ENCODE results near the gene SLC26A9.
"Not testable (repeated sequence)": the region's sequence is repeated elsewhere in the genome, so short reads cannot be mapped to it uniquely, and the experiment has no call there.

Gene SLC26A9

DNA sequence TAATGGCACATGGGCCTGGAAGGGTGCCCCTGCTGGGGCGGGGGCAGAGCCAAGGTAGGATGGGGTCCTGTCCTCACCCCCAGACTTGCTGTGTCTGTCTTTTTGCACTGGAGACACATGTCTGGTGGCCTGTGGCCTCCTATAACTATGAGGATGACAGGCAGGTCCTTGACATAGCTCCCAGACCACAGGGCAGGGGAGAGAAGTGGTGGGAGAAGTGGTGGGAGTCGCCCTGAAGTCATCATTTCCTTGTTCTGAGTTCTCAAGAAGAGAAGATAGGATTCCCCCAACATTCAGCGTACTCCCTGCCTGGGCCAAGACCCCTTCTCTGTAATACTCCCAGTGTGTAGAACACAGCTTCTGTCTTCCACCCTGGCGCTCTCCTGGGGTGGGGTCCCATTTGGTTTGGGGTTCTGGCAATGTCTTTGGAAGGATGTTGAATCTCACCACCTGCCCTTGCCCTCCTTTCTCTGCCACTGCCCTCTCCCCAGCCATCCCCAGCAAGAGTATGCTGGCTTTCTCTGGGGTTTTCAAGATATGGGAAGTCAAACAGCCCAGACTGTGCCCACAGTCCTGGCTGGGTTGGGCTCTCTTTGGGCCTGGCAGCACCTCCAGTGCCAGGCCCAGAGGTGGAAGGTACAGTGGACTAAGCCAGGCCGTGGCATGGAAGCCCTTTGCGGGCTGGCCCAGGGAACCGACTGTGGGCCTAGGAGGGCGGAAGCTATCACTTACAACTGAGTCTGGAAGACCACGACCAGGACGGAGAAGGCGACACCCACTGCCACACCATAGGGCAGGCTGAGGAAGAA lies 19.4 kb downstream of the SLC26A9 start:
- DNase-seq, result no peak

DNA sequence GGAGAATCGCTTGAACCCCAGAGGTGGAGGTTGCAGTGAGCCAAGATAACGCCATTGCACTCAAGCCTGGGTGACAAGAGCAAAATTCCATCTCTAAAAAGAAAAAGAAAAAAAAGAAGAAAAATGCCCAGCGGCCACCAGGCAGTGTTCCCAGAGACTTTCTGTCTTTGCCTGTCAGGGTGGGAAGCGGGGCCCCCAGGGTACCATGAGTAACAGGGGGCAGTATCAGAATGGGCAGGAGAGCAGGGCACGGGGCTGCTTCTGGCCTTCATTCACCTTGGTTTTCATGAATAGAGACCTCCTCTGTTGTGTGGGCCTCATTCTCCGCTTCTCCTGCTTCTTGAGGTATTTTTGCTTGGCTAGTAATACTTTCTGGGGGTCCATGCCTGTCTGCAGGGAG lies 20.4 kb downstream of the SLC26A9 start:
- no peak for DNase-seq

DNA sequence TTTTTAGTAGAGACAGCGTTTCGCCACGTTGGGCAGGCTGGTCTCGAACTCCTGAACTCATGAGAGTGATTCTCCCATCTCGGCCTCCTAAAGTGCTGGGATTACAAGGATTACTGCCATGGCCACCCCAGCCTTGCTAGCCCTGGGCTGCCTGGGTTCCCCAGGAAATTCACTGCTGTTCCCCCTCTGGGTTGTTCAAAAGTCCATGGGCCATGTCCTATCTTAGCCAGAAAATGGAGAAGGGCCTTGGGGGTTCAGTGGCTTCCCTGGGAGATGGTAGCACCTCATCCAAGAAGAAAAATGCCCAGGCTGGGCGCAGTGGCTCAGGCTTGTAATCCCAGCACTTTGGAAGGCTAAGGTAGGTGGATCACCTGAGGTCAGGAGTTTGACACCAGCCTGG lies 20.9 kb downstream of the SLC26A9 start:
- DNase-seq, result no peak

DNA sequence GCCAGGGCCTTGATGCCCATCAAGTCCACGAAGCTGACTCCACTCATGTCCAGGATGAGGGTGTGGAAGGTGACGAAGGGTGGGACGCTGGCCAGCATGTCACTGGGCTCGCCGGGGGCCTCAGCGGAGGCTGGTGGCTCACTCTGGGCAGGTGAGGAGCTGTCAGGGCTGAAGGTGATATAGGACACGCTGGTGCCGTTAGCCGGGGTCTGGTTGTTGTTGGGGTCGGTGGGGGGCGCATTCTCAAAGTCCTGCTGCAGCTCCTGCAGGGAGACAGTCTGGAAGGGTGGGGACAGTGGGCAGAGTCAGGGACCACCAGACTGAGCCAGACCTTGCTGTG lies 21.7 kb downstream of the SLC26A9 start:
- DNase-seq, result no peak

DNA sequence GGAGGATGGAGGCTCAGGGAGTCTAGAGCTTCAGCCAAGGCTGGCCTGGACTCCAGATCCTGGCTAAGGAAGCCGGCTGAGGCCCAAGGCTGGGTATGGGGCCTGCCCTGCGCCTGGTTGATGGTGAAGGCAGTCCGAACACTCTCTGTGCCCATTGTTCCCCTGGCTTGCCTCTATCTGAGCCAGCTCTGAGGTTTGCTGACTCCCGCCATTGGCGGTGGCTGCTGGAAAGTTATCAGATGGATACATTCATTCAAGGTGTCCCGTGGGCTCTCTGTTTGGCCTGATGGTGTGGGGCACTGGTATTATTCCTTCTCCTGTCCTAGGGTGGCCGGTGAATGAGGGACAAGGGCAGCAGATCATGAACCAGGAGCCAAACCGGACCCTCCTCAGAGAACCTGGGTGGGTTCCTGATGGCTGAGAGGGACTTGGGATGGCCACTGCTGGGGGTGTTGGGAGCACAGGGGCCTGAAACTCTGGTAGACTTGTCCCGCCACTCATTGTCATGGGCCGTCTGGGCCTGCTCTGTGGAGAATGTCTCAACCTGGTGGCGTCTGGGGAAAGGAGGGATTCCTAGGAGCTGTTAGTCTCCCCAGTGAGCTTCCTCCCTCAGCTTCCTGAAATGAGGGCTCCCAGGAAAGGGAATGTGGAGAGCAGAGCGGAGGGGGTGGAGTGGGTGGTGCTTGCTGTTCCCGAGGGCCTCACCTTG lies 22.2 kb downstream of the SLC26A9 start:
- no peak for DNase-seq

DNA sequence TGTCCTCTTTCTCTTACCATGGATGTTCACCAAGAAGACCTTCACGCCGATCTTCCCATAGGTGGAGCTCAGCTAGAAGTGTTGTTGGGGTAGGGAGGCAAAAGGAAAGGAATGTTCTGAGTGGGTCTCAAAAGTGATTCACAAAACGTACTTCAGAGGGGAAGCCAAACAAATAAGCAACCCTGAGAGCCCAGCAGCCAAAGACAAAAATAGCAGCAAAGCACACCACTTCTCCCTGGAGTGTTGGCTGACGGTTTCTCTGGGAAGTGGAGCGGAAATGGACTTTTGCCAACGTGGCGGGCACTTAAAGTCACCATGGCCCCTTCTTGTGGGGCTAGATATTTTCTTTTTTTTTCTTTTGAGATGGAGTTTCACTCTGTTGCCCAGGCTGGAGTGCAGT lies 23.1 kb downstream of the SLC26A9 start:
- DNase-seq, result no peak

DNA sequence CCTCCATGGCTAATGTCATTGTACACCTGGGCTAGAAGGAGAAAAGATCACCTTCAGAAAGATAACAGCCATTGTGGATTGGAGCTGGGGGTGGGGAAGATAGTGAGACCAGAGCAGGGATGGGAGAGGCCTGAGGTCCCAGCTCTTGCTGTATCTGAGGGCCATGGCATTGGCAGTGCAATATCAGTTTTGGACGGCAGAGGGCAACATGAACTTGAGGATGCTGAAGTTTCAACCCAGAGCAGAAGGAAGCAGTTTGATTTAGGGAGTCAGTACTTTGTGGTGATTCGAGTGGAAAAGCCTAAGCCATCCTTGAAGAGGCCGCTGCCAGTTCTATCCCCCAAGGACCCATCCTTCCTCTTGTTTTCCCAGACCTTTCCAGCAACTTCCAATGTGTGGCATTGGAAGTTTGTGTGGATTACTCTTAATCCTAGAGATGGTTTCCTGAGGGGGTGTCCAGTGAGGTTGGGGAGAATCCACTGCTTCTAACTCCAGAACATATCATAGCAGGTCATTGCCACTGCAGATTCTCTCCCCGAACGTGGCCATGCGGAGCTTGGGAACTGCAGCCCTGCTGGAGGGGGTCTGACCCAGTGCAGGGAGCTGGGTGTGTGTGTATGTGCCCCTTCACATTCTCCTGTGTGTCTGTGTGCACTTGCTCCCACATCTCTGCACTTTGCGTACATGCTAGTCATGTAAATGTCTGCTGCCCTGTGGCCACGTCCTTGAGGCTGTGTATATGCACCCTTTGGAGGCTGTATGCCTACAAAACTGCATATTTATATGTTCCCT lies 24.1 kb downstream of the SLC26A9 start:
- DNase-seq, result peak; percentile 82

DNA sequence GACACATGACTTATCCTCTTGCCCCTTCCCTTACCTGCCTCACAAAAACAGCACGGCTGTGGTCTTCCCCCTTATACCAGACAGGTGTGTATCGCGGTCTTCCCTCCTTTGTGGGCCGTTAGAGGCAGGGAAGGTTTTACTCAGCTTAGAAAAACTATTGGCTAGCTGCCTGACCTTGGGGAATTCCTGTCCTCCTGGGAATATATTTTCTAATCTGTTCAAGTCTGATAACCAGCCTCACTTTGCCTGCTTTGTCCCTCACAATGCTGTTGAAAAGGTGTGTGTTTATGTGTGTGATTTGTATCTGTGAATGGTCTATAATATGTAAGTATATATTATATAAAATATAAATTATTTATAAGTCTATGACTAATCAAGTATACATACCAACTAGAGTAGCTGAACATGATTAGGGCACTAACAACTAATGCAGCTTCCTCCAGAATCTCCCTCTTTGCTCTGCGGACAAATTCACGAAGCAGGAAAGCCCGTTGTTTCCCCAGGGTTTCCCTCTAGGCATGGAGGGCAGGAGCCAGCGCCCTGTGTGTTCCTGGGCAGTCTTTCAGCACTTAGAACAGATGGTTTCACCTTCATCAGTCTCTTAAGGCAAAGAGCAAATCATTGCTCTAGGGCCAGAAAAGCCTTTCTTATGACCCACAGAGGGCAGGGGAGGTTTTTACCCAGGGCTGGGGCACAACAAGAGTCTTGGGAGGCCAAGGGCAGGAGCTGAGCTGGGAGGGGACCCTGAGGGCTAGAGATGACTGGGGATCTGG lies 25.6 kb downstream of the SLC26A9 start:
- DNase-seq, result no peak

DNA sequence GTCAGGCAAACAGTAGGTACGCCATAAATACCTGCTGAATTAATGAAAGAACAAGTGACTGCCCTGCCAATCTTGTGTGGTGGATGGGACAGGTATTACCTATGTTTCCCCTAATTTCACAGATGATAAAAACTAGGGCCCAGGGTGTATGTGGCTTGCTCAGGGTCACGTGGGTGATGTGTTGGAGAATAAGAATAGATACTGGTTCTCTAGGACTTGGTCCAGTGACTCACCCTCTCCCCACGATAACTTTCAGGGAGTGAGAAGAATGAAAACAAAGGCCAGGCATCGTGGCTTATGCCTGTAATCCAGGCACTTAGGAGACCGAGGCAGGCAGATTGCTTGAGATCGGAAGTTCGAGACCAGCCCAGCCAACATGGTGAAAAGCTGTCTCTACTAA lies 26.7 kb downstream of the SLC26A9 start:
- DNase-seq, result no peak

DNA sequence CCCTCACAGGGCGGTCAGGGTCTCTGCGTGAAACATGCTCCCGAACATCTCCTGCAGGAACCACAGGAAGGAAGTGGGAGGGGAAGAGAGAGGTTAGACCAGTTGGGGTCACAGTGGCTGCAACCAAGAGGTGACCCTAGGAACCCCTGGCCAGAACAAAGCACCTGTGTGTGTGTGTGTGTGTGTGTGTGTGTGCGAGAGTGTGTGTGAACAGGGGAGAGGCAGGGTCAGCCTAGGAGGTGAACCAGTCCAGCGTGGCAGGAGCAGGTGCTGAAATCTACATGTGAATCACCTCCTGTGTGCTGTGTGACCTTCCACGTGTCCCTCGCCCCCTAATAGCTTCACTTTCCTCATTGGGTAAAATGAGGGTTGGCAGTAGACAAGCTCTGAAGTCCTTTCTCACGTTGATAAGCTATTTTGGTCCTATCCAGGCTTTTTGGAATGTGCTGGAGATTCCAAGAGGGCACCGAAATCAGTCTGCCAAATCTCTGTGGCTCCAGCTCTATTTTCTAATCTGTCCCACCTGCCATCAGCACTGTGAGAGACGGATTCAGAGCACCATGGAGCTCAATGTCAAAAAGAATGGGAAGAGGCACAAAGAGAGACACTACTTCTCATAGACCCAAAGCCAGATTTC lies 27.8 kb downstream of the SLC26A9 start:
- no peak for DNase-seq

DNA sequence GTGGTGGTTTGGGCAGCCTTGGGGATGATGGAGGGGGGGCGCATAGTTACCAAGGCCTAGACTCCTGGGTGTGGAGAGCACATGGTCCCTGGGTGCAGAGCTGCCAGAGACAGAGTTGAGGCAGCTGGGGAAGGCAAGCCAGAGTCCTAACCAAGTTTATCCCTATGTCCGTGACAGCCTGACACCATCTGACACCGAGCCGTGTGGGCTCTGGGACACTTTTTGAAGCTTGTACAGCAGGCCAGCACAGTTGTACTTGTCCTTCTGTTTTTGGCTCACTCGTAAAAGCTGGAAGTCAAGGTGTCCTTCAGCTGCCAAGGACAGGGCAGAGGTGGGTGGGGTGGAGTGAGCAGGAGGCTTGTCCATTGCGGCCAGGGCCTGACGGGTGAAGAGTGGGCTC lies 28.5 kb downstream of the SLC26A9 start:
- DNase-seq, result no peak

DNA sequence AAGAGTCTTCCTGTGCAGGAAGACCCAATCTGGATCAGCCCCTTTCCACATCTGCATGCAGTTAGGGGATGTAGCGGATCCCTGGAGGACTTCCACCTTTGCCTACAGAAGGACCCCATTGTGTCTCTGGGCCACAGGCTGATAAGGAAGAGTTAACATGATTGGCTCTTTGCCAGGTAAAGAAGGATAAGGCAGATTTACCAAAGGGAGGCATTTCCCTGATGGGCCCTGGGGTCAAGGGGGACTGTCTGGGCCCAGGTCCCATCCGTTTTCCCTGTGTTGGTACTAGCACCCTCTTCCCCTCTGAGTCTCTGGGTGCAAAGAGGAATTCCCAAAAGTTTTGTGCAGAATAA lies 29.1 kb downstream of the SLC26A9 start:
- DNase-seq, result no peak

DNA sequence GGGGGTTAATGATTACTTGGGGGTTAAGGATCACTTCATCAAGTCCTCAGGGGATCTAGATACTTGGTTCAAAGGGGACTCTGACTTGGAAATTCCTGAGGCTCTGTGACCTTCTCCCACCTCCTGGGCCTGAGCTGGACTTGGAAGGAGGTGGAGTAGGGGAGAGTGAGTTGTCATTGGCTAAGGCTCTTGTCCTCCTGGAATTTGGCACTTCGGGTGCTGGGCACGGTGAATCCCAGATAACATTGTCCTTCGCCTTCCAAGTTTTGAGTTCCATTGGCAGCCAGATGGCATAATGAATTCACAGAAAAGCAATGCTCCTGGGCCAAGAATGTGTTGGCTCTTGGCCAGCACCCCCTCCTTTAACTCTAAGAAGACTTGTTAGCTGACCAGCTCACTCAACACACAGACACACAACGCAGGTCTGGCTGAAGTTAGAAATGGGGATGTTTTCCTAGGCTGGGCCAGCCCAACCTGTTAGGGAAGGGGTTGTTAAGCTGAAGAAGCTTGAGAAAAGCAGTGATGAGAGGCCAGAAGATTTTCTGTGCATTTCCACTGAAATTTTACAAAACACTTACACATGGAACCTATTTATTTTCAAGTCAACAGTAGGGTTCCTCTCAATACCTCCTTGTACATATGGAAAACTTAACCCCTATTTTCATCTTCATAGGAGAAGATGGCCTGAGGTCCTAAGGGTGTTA lies 29.7 kb downstream of the SLC26A9 start:
- DNase-seq, result no peak

DNA sequence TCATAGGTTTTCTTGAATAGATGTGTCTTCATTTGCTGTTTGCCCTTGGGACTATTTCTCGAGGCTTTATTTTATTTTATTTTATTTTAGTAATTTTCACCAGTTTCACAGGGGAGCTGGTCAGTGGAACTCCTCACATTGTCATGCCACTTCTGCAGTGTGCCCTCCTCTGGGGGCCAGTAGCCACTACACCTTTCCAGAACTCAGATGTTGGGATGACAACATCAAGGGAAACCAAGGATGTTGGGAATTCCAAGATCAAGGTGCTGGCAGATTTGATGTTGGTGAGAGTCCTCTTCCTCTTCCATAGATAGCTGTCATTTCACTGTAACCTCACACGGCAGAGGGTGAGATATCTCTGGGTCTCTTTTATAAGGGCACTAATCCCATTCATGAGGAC lies 35.5 kb downstream of the SLC26A9 start:
- DNase-seq, result no peak

DNA sequence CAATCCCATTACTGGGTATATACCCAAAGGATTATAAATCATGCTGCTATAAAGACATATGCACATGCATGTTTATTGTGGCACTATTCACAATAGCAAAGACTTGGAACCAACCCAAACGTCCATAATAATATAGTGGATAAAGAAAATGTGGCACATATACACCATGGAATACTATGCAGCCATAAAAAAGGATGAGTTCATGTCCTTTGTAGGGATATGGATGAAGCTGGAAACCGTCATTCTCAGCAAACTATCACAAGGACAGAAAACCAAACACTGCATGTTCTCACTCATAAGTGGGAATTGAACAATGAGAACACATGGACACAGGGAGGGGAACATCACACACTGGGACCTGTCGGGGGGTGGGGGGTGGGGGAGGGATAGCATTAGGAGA lies 38.2 kb downstream of the SLC26A9 start:
- not testable (repeated sequence) for DNase-seq

DNA sequence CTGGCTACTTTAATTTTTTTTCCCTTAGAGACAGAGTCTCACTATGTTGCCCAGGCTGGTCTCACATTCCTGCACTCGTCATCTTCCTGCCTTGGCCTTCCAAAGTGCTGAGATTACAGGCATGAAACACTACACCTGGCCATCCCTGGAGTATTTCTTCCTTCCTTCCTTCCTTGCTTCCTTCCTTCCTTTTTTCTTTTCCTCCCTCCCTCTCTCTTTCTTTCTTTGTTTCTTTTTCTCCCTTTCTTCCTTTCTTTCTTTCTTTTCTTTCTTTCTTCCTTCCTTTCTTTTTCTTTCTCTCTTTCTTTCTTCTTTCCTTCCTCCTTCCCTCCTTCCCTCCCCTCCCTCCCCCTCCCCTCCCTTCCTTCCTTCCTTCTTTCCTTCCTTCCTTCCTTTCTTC lies 46.9 kb downstream of the SLC26A9 start:
- no peak for DNase-seq

DNA sequence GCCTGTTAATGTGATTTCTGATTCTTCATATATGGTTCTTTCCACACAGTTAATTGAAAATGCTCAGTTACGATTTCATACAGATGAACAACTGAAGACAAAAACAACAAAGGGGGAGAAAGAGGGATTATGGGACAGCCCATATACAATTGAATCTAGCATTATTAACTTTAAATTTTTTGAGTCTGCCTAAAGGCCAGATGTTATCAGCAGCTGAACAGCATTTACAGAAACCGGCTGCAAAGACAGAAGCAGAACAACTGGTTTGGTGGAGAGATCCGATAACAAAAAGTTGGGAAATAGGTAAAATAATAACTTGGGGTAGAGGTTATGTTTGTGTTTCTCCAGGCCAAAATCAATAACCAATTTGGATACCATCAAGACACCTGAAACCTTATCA lies 49.1 kb downstream of the SLC26A9 start:
- not testable (repeated sequence) for DNase-seq

DNA sequence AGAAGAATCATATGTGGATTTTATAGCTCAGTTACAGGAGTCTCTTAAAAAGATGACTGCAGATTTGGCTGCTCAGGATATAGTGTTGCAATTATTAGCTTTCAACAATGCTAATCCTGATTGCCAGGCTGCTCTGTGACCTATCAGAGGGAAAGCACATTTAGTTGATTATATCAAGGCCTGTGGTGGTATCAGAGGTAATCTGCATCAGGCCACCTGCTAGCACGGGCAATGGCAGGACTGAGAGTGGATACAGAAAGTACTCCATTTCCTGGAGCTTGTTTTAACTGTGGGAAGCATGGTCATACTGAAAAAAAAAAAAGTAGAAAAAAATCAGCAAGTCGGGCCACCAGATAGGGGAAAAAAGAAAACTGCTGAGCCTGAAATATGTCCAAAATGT lies 51.1 kb downstream of the SLC26A9 start:
- DNase-seq, result not testable (repeated sequence)

DNA sequence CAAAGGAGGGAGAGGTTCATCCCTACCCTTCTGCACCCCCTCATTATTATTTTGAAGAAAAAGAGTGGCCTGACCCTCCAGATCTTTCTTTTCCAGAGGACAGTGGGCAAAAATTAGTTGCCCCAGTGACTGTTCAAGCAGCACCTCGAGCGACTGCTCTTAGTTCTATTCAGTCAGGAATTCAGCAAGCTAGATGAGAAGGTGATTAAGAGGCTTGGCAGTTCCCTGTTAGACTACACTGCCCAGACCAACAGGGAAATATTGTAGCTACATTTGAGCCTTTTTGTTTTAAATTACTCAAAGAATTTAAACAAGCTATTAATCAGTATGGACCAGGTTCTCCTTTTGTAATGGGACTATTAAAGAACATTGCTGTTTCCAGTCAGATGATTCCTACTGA lies 51.8 kb downstream of the SLC26A9 start:
- not testable (repeated sequence) for DNase-seq

DNA sequence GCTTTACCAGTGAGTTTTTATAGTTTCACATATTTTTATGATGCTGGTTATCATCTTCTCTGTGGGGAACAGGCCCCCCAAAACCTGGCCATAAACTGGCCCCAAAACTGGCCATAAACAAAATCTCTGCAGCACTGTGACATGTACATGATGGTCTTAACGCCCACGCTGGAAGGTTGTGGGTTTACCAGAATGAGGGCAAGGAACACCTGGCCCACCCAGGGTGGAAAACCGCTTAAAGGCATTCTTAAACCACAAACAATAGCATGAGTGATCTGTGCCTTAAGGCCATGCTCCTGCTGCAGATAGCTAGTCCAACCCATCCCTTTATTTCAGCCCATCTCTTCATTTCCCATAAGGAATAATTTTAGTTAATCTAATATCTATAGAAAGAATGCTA lies 52.6 kb downstream of the SLC26A9 start:
- DNase-seq, result not testable (repeated sequence)

DNA sequence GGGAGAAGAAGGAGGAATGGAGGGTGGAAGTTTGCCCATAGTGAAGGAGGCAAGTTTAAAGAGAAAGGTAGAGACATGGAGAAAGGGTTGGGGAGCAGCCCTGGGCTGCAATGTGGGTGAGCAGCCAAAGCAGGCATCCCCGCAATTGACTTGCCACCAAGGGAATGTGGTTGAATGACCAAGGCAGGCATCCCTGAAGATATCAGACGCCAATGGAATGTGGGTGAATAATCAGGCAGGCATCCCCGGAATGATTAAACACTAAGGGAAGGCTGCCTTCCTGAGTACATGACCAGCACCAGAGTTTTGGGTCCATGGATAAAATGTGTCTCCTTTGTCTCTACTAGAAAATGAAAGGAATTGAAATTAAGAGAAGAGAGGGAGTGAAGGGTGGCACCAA lies 53.5 kb downstream of the SLC26A9 start:
- DNase-seq, result not testable (repeated sequence)

DNA sequence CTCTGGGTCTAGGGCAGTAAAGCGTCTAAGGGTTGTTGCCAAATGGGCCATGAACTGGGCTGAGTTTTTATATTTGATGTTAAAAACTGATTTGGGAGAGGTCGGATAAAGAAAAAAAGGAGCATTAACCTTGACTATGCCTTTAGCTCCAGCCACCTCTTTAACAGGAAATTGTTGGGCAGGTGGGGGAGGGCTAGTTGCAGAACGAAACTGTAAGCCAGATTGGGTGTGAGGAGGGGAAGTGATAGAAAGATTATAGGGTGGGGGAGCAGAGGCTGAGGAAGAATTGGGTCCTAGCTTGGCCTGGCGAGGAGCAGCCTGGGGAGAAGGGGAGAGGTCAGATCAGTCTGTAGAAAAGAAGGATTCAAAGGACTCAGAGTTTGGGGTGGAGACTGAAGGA lies 54.2 kb downstream of the SLC26A9 start:
- DNase-seq, result not testable (repeated sequence)

Data from retina (tissue), 1 donor.